GM04504 (cell line): Measurements from ENCODE around the gene ADCY1.

Experiments
- DNase-seq: peaks from one replicate; pipeline ENCODE4 v3.0.0-alpha.2; 2012; ENCODE audit warnings: low read depth

ADCY1 gene

DNA sequence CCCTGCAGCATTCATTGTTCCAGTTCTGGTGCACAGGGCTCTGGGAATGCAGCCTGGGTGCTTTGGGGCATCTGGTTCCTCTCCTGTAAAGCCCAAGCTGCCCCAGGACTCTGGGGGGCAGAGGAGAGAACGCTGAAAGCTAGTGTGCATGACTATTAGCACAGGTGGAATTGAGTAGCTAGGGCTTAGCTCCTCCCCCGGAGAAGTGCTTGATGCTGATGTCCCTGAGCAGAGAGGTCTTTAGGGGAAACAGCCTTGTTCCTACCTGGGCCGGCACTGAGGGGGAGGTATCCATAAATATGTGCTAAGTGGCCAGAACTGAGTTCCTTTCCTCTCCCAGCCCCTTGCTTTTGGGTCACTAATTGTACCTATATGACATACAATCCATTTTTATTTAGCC, 3.9 kb downstream of the ADCY1 start:
- DNase-seq: no peak

DNA sequence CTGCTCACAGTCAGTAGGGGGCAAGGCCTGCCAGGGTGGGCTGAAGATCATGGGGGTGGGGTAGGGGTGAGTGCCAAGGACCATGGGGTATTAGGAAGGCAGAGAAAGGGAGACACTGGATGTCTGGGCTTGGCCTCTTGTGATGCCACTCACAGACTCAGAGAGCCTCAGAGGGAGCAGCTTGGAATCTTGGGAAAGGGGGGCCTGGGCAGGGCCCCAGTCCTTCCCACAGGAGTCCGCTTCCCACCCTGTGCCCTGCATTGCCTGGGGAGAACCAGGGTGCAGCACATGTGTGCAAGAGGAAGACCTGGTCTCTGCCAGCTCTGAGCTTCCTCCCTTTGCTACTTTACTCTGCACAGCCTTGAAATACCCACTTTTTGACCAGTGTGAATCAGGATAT, 4.3 kb downstream of the ADCY1 start:
- DNase-seq: no peak

DNA sequence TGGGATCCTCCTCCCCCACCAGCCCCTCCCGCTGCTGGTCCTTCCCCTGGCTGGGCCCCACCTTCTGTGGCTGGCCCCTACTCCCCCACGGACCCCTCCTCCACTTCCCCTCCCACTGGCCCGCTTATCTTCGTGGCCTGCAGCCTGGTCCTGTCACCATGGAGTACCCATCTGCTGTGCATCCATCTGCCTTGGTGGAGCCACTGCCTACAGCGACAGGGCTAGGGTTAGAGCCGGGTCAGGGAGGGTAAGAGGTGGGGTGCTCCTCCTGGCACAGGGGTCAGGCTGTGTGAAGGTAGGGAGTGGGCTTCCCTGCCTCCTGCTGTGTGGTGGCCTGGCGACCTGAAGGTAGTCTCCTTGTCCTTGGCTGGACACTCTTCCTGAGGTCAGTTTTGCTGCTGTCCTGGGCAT, 5.2 kb downstream of the ADCY1 start:
- DNase-seq: no peak

DNA sequence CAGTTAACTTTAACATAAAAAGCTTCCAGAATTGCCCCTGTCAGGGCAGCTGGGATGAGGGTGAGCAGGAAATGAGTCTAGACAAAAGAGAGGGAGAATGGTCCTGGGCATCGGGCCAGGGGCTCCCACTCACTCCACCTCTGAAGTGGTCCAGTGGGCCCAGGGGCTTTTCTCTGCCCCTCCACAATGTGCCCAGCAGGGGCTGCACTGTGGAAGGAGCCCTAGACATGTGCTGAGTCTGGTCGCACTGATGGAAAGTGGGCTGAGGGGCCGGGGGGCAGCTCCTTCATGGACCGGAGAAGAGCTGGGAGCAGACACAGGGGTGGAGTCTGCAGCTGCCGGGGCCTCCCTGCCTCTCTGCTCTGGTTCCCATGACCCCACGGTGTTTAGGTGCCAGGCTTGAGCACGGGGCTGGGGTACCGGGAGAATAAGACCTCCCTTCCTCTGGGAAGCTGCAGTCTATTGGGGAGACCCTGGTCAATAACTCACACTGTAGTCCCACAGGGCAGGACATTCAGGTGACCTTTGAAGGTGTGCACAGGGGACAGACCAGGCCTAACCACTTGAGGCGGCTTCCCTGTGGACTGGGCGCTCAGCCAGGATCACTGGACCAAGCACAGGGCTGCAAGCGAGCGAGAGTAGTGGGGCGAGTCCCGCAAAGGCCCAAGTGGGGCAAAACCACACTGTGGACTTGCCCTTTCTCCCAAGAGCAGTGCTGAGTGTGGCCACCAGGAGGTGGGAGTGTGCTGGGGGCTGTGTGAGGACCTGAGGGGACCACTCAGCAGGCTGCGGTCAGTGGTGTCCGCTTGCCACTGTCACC, 6.1 kb downstream of the ADCY1 start:
- DNase-seq: no peak

DNA sequence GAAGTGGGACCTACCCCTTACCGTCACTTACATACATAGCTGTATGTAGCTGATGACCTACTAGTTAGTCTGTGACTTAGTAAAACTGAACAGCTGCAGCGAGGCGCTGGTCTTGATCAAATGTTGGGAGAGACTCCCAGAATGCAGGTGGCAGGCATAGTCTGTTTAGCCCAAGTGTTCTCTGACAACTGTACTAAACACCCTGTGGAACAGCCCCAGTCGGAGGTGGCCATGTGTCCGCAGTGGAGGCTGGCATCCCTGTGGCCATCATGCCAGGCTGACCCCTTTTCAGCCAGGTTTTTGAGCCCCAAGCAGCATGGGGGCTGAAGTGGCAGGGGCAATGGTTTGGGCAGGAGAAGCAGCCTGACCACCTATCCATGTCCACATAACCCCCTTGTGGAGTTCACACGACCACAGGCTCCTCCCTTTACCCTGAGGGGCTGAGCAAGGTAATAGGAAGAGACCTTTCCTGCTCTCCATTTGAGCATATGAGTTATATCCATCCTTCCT, 7.2 kb downstream of the ADCY1 start:
- DNase-seq: no peak

DNA sequence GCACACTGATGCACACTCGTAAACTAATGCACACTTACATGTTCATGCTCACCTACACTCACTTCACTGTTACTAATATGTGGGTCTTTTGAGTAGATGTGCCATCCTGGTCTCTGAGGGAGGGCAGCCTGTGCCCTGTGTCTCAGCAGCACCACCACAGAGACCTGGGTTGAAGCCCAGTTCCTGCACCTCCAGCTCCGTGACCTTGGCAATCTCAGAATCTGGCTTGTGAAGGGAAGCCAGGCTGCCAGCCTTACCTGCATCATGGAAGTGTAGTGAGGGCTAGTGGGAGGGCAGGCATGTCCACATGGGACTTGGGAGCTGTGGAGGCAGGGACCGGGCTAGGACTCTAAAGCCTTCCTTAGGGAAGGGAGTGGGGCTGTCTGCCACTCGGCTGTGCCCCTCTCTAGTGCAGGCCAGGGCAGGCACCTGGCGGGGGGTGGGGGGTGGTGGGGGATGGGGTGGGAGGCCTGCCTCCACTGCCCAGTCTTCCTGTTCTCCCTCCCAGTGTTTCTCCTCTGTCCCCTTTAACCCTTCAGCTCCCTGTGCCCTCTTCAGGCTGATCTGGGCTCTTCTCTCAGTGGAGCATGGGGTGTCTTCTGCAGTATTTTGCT, 8.1 kb downstream of the ADCY1 start:
- DNase-seq: no peak

DNA sequence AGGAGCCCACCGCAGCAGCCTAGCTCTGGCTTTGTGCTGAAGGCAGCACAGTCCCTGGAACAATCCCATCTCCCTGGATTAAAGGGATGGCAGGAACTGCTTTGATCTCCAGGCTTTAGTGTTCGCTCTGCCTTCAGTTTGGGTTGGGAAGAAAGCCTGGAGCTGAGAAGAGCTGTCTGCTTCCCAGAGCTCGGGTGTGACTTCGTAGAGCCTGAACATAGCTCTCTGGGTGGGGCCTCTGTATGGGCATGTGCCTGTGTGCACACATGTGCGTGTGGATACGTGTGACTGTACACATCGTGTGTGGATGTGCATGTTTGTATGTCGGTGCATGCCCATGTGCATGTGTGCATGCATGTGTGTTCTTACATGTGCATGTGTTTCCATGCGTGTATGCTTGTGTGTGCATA, 8.7 kb downstream of the ADCY1 start:
- no peak for DNase-seq

DNA sequence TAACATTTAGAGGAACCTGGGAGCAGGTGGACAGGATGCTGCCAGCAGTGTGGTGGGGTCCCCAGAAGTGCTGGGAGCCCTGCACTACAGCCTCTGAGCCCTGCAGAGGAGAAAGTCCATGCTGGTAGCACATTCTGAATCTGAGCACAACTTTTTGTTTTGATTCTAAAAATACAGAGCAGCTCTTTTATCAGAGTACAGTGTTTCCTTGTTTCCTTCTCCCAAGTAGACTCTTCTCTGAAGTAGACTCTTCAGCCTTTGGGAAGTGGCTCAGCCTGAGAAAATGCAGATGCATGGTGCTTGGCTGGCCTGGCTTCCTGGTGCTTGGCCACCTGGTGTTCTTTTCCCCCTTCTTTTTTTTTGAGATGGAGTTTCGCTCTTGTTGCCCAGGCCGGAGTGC, 9.1 kb downstream of the ADCY1 start:
- no peak for DNase-seq

DNA sequence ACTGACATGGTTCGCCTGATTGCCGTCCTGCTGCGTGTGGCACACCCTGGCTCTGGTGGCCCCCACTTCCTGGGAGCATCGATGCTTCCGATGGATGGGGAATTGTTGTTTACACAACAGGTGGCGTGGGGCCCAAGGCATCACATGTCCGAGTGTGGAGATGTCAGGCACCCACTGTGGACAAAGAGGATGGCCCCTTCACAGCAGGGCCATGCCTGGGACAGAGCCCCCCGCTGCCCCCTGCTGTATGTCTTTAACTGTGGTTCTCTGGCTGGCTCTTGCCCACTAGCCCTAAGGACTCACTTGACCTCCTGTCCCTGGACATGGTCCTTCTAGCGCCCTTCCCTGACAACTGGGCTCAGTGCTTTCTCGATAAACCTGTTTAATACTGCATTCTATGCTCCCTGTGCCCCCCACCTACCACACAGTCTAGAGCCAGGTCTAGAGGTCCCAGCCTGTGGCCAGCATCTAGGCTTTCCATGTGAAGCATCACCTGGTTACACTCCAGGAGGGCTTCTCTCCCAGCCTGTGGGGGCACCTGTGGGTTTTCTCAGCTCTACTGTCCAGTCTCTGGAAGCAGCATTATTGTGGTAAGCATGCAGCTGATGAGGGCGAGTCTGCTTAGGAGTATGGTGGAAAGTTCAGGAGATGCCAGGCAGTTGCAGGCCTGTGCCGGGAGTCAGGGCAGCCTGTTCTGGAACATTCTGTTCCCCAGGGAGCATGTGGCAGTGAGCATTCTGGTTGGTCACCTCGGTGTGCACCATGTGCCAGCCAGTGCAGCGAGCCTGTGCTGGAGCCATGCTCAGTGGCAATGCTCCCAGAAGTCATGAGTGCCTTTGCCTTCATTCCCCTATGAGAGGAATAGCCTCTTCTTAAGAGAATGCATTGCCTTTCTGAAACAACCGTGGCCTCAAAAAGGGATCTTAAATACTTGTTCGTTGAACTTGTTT, 10.4 kb downstream of the ADCY1 start:
- DNase-seq: no peak

DNA sequence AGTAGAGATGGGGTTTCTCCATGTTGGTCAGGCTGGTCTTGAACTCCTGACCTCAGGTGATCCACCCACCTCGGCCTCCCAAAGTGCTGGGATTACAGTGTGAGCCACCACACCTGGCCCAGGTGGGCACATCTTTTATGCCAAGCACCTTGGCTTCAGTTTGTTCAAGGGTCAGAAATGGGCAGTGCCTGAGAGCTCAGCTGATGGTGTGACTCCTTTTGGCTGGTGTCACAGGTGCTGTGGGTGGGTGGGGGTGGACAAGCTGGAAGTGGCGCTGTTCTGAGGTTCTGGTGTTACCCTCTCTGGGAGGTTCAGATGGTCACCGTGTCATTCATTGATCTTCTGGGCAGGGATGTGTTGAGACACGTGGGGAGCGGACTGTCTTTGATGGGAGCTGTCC, 11.5 kb downstream of the ADCY1 start:
- DNase-seq: no peak

DNA sequence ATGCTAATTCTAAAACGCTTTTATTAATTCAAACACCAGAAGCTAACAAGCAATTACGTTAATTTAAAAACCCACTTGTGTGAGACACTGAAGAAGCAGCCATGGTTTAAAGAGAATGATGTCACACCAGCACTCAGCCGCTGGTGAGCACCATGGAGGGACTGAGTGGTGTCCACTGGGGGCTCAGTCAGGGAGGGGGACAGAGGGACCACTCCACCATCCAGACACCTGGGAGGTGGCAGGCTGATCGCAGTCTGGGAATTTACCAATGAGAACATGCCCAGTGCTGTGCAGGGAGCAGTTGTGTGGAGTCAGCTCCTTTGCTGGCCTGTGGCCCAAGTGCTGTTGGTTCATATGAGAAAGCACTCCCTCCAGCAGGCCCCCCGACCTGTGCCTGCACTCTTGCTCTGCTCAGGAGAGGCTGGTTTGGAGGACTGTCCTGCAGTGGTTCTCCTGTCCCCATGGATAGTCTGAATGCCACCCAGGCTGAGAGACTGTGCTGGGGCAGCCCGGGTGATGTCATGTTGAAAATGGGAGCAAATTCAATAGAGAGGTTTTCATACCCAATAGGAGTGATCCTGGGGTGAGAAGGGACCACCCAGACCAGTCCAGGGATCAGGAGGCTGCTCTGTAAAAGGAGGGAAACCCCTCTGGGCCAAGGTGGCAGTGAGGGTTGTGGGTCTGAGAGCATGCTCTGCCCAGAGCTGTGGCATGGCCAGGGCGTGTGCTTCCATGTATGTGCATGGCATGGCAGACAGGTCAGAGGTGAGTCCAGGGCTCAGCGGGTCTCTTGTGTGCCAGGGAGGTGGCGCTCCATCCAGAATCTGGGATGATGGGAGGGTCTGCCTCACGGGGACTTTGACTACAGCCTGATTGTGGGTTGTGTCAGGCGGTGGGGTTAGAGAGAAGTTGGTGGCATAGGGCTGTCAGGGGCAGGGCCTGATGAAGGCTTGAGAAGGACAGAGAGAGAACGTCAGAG, 12.7 kb downstream of the ADCY1 start:
- no peak for DNase-seq

DNA sequence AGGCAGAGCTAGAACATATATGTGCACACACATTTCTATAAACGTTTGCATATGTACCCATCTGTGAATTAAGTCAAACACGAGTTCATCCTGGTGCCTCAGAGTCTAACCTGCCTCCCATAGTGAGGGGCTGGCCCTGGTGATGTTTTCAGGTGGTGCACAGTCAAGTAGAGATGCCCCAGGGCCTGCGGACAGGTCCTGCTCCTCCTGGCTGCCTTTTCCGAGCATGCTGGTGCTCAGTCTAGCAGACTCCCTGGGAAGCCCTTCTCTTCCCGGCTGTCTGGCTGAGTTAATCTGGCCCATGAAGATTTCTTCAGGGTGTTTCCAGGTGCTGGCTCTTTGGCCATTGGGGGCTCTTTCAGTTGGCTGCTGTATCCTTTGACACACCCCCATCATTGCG, 14.3 kb downstream of the ADCY1 start:
- no peak for DNase-seq

DNA sequence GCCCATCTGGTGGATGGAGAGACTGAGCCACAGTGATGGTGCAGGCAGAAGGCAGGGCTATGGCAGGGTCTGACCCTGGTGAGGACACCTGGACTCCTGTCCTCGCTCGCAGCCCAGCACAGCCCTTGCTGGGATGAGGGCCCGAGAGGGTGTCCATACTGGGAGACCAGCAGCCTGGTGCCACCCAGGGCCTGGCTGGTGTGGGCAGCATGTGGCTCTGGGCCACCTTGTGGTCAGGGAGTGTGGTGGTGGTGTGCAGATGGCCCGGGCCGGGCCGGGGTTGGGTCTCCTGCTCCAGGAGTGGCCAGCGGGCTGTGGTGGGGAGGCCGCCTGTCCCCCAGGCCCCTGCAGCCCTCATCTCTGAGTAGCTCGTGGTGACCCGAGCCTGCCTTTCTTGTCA, 14.9 kb downstream of the ADCY1 start:
- DNase-seq: no peak

DNA sequence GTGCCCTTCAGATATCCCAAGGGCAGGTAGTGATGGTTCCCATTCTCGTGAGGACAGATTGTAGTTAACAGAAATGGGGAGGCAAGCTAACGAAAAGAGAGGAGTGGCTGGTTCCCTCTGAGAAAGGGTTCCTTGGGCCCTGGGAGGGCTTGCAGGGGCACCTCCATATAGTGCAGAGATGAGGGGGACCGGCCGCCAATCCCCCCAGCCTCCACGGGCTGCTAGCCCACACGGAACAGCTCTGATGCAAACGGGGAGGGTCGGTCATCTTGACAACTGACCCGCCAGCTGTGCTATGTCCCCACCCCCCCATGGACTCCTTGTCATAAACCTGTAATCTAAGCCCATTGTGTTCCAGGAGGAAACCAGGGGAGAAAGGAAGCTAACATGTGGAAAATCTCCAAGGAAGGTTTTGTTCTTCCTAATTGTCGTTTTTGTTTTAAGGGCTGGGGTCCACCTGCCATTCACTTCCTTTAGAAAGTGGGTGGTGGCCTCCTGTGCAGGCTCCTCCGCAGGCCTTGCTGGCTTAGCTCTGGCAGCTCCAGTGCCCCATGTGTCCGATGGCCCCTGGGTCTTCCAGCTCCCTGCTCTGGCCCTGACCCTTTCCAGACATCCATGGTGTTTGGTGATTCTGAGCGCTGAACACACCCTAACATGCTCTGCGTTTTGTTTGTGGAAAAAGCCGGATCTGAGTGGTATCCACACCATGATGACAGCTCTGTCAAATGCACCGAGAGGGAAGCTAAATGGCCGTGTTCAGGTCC, 15.9 kb downstream of the ADCY1 start:
- DNase-seq: no peak

DNA sequence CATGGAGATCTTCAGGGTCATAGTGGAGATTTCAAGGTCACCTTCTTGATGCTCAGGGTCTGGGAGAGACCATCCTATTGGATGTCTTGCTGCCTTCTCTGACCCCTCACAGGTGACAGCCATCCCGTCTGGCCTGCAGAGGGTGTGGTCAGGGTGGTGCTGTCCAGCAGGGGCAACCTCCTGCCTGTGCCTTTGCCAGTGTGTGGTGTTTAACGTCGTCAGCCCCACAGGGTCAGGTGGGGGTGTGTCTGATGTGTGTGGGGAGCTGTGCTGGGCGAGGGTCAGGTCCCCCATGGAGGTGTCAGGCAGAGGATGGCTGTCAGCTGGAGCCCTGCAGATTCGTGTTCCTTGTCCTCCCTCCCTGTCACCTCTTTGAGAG, 16.5 kb downstream of the ADCY1 start:
- no peak for DNase-seq

DNA sequence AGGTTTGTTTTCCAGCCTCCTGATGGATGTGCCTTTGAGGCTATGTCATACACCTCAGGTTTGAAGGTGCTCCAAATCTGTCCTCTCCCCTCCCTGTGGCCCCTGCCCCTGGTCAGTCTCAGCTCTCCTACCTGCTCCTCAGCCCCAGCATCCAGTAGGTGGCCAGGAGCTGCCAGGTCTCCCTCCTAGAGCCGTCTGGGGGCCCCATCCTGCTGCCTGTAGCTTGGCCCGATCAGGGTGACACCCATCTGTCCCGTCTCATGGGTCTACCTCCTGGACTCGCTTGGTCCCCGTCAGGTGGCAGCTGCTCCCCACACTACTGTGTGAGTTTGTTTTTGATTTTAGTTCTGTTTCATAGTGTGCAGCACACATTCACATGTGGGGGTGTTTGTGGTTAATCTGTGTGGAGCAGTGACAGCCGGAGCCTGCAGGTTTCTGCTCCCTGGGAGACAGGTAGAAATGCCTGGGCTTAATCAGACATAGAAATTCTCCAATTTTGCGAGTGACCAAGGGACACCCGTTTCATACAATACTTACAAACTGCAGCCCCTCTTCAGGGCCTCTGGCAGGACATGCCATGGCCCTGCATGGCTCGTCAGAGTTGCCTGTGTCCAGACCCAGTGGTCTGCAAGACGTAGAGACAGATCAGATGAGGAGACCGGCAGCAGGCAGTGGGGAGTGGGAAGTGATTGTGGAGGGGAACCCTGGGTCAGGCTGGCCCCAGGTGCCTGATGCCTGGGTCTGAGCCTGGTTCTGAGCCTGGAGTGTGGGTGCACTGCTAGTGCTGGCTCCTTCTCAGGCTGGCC, 17.1 kb downstream of the ADCY1 start:
- DNase-seq: no peak

DNA sequence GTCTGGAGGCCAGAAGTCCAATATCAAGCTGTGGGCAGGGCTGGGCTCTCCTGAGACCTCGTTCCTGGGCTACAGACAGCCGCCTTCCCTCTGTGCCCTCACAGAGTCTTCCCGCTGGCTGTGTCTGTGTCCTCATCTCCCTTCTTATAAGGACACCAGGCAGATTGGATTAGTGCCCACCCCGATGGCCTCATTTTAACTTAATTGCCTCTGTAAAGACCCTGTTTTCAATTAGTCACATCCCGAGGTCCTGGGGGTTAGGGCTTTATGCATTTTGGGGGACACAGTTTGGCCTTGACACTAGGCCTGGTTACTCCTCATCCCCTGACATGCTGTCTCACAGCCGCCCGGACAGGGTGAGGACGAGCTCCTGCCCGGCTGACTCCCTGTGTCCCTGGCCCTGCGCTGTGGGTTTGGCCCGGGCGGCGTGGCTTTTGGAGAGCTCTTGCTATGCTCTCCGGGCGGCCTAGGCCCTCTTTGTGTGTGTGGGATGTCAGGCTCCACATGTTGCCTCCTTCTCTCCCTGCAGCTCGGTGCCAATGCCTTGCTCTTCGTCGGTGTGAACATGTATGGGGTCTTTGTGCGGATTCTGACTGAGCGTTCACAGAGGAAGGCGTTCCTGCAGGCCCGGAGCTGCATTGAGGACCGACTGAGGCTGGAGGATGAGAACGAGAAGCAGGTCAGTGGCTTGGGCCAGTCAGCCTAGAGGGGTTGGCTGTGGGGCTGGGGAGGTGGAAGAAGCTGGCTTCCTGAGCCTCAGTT, 18.2 kb downstream of the ADCY1 start:
- DNase-seq: no peak

DNA sequence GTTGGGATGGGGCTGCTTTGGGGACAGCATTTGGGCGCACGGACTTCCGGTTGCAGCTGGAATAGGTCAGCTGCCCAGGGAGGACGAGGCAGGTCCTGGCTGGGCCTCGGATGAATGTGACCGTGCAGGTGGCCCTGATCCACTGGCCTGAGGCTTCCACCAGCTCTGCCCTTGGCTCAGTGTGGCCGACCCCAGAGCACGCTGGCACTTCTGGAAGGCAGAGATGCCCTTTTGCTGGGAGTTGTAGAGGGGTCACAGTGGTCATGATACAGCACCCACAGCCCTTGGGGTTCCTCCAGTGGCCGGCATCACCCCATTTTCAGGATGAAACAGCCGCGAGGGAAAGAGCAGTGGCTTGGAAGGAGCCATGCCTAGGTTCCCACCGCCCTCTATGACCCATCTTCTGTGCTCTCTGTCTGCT, 19.0 kb downstream of the ADCY1 start:
- DNase-seq: no peak

DNA sequence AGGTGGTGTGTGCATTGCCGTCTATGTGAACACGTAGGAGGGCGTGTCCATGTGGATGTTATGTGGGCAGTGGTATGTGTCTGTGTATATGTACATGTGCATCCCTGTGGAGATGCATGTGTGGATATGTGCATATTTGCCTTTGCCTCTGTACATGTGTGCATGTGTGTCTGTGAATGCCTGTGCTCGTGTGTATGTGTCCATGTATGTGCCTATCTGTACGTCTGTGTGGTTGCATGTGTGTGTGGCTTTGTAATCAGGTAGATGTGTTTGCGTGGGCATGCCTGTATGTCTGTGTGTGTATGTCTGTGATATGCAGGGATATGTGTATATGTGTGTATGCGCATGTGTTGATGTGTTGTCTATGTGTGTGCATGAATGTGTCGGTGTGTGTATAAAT, 19.7 kb downstream of the ADCY1 start:
- no peak for DNase-seq
